Liver (tissue), 9 donors: ENCODE results near the gene IFT52. TPM values are rescaled to one million over a fixed set of nuclear protein-coding genes. Genes with fewer than 3 reads are reported as not detected.

ENCODE experiments used
- DNase-seq: peaks from one replicate; pipeline ENCODE4 v3.0.0-alpha.2; 2017; ENCODE audit warnings: low spot score
- H3K27ac ChIP-seq, 2 donors: one replicate each; pipeline ENCODE4 v1.7.0; 2013; ENCODE audit warnings: inconsistent platforms in 2 of 2, low read length in 2 of 2, control low read depth in 1 of 2, low read depth in 1 of 2, mild to moderate bottlenecking in 1 of 2
- H3K27me3 ChIP-seq, 4 donors: one replicate each; pipeline versions ENCODE4 v1.6.1 to v1.7.0; 2013; ENCODE audit warnings: low read length in 3 of 4, inconsistent platforms in 1 of 4, mild to moderate bottlenecking in 1 of 4, moderate library complexity in 1 of 4; ENCODE audit not compliant: control insufficient read depth in 4 of 4, insufficient read depth in 4 of 4
- H3K36me3 ChIP-seq, 4 donors: one replicate each; pipeline versions ENCODE4 v1.6.1 to v1.7.0; 2013; ENCODE audit warnings: low read length in 3 of 4, mild to moderate bottlenecking in 3 of 4, low read depth in 1 of 4, moderate library complexity in 1 of 4; ENCODE audit not compliant: control insufficient read depth in 4 of 4, insufficient read depth in 3 of 4
- H3K4me1 ChIP-seq, 4 donors: one replicate each; pipeline versions ENCODE4 v1.6.1 to v1.7.0; 2013; ENCODE audit warnings: low read length in 3 of 4, mild to moderate bottlenecking in 3 of 4, moderate library complexity in 1 of 4; ENCODE audit not compliant: control insufficient read depth in 4 of 4, insufficient read depth in 4 of 4
- H3K4me3 ChIP-seq, 3 donors: one replicate each; pipeline versions ENCODE4 v1.6.1 to v1.7.0; 2013; ENCODE audit warnings: low read length in 3 of 3, control low read depth in 1 of 3, low read depth in 1 of 3, mild to moderate bottlenecking in 1 of 3
- H3K9ac ChIP-seq, 2 donors: one replicate each; pipeline ENCODE4 v1.7.0; 2013; ENCODE audit warnings: low read length in 2 of 2, mild to moderate bottlenecking in 2 of 2, moderate library complexity in 2 of 2, control low read depth in 1 of 2, low read depth in 1 of 2
- H3K9me3 ChIP-seq, 4 donors: one replicate each; pipeline versions ENCODE4 v1.6.1 to v1.7.0; 2013; ENCODE audit warnings: low read length in 3 of 4; ENCODE audit not compliant: control insufficient read depth in 4 of 4
- EGR1 ChIP-seq, 2 donors: IDR thresholded peaks; 2 replicates each; pipeline ENCODE4 v1.6.1; 2016 to 2018; ENCODE audit warnings: antibody characterized with exemption in 2 of 2, low read depth in 2 of 2
- FOXA1 ChIP-seq: IDR thresholded peaks from 2 replicates; pipeline ENCODE4 v1.6.1; 2016; ENCODE audit warnings: antibody characterized with exemption
- FOXA2 ChIP-seq: IDR thresholded peaks from 2 replicates; pipeline ENCODE4 v1.6.1; 2016; ENCODE audit warnings: antibody characterized with exemption
- GABPA ChIP-seq, 2 donors: IDR thresholded peaks in 1 of 2; conservative IDR thresholded peaks in 1 of 2; 2 replicates each; pipeline ENCODE4 v1.6.1; 2016; ENCODE audit warnings: antibody characterized with exemption in 2 of 2, mild to moderate bottlenecking in 1 of 2, moderate library complexity in 1 of 2
- HNF4A ChIP-seq, 2 donors: conservative IDR thresholded peaks; 2 replicates each; pipeline ENCODE4 v1.6.1; 2016; ENCODE audit warnings: antibody characterized with exemption in 2 of 2, mild to moderate bottlenecking in 2 of 2
- HNF4G ChIP-seq: IDR thresholded peaks from 2 replicates; pipeline ENCODE4 v1.6.1; 2016; ENCODE audit warnings: antibody characterized with exemption
- JUND ChIP-seq, 2 donors: IDR thresholded peaks; 2 replicates each; pipeline ENCODE4 v1.6.1; 2016; ENCODE audit warnings: antibody characterized with exemption in 2 of 2
- NR2F2 ChIP-seq: IDR thresholded peaks from 2 replicates; pipeline ENCODE4 v1.6.1; 2016; ENCODE audit warnings: antibody characterized with exemption
- RAD21 ChIP-seq, 2 donors: IDR thresholded peaks; 2 replicates each; pipeline ENCODE4 v1.6.1; 2016; ENCODE audit warnings: antibody characterized with exemption in 2 of 2, mild to moderate bottlenecking in 2 of 2
- RXRA ChIP-seq, 2 donors: IDR thresholded peaks; 2 replicates each; pipeline ENCODE4 v1.6.1; 2017 to 2018; ENCODE audit warnings: antibody characterized with exemption in 2 of 2, mild to moderate bottlenecking in 1 of 2
- SP1 ChIP-seq: IDR thresholded peaks from 2 replicates; pipeline ENCODE4 v1.6.1; 2018; ENCODE audit warnings: antibody characterized with exemption, mild to moderate bottlenecking
- TAF1 ChIP-seq: conservative IDR thresholded peaks from 2 replicates; pipeline ENCODE4 v1.6.1; 2016; ENCODE audit warnings: antibody characterized with exemption, mild to moderate bottlenecking
- YY1 ChIP-seq: IDR thresholded peaks from 2 replicates; pipeline ENCODE4 v1.6.1; 2016; ENCODE audit warnings: antibody characterized with exemption, mild to moderate bottlenecking
- WGBS: extraction: QIAGEN DNeasy Blood & Tissue Kit; methylation state at CpG from one replicate; pipeline ENCODE4 v1.1.7; 2013; 5-methylcytosine and 5-hydroxymethylcytosine counted together
- polyA plus RNA-seq, 2 donors: library from polyadenylated mRNA; stranded (reverse) in 1 of 2; unstranded in 1 of 2; fragments of 200-250 nt in 1 of 2; fragments of >200 nt in 1 of 2; fragmentation: Nextera tagmentation in 1 of 2; extraction: Ambion mirVana in 1 of 2; gene quantifications; one replicate each; pipeline versions ENCODE4 v1.2.1 to v1.2.3, GENCODE V29; 2013 to 2015
- total RNA-seq, 2 donors: library from RNA; depleted of rRNA; stranded (reverse); fragments of >200 nt; gene quantifications; one replicate each; pipeline ENCODE4 v1.2.3, GENCODE V29; 2014
- TF ChIP-seq, protein P1 (sequence below): IDR thresholded peaks from 2 replicates; pipeline ENCODE4 v1.6.1; 2016; ENCODE audit warnings: antibody characterized with exemption
- TF ChIP-seq, protein P2 (sequence below): IDR thresholded peaks from 2 replicates; pipeline ENCODE4 v1.6.1; 2016; ENCODE audit warnings: antibody characterized with exemption
- TF ChIP-seq, protein P3 (sequence below): IDR thresholded peaks from 2 replicates; pipeline ENCODE4 v1.6.1; 2016; ENCODE audit warnings: antibody characterized with exemption, mild to moderate bottlenecking
- TF ChIP-seq, protein P4 (sequence below): IDR thresholded peaks from 2 replicates; pipeline ENCODE4 v1.6.1; 2016; ENCODE audit warnings: antibody characterized with exemption
- TF ChIP-seq, protein P5 (sequence below): fragments of 150-350 bp; IDR thresholded peaks from 2 replicates; pipeline ENCODE4 v1.5.1; 2017; ENCODE audit warnings: improper control_type of control experiment, low read depth, low read length; ENCODE audit not compliant: missing input control
- donor health status: healthy.
- donor health status: healthy.
- donor health status: healthy.
- donor health status: healthy.
- donor health status: healthy.

The IFT52 gene
- total and polyA plus RNA-seq, 4 donors, result 3.3 to 24.3 (median 4.8) TPM

DNA sequence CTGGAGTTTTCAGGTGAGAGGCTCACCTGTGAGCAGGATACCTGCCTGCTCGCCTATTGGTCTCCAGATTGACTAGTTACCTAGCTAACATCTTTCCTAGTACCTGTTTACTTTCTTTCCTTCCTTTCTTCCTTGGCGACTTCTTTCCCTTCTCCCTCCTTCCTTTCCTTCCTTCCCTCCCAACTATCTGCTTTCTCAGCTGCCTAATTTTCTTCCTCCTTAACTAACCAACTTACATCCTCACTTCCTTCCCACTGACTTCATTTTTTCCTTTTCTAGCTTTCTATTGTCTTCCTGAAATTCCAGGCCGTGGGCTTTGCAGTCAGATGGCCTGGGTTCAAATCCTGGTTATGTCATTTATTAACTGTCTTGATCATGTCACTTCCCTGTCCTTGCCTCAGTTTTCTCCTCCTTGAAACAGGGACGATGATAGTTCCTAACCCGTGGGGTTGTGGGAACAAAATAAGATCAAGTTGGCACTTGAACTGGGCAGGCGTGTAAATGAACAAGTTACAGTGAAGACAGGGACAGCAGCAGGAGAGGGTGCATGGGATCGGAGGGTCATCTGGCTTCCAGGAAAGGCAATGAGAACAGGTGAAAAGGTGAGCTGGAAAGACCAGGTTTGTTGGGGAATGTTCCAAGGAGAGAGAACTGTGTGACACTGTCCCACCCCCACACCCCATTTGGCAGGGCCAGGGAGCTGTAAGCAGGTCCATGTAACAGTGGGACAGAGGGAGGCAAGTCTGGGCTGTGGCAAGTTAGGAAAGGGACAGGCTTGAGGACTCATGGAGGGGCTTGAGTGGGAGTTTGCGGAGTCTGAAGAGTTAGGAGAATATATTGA is 31.4 kb upstream of the IFT52 start:
- Histone ChIP-seq H3K27me3 (no peaks in the 10 kb centered on the region), H3K4me1 (peaks cover 7 to 46% (median 29%) of the 10 kb centered on the region in 4 donors), H3K9me3 (no peaks in the 10 kb centered on the region), H3K36me3 (peaks cover 0 to 8% (median 3%) of the 10 kb centered on the region in 4 donors), H3K9ac (peak overlapping the region; percentile 31 to 67), H3K27ac (peak overlapping the region; percentile 62 to 87), H3K4me3 (peak overlapping the region; percentile 66 to 87 (median 86))
- no peak for DNase-seq
- TF ChIP-seq HNF4G, result no peak
- TF ChIP-seq, protein P1, sequence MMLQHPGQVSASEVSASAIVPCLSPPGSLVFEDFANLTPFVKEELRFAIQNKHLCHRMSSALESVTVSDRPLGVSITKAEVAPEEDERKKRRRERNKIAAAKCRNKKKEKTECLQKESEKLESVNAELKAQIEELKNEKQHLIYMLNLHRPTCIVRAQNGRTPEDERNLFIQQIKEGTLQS, result no peak
- TF ChIP-seq, protein P2, sequence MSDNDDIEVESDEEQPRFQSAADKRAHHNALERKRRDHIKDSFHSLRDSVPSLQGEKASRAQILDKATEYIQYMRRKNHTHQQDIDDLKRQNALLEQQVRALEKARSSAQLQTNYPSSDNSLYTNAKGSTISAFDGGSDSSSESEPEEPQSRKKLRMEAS, result no peak
- TF ChIP-seq SP1, result peak; percentile 26
- TF ChIP-seq FOXA1, result no peak
- no peak for TF ChIP-seq FOXA2
- TF ChIP-seq, protein P3, sequence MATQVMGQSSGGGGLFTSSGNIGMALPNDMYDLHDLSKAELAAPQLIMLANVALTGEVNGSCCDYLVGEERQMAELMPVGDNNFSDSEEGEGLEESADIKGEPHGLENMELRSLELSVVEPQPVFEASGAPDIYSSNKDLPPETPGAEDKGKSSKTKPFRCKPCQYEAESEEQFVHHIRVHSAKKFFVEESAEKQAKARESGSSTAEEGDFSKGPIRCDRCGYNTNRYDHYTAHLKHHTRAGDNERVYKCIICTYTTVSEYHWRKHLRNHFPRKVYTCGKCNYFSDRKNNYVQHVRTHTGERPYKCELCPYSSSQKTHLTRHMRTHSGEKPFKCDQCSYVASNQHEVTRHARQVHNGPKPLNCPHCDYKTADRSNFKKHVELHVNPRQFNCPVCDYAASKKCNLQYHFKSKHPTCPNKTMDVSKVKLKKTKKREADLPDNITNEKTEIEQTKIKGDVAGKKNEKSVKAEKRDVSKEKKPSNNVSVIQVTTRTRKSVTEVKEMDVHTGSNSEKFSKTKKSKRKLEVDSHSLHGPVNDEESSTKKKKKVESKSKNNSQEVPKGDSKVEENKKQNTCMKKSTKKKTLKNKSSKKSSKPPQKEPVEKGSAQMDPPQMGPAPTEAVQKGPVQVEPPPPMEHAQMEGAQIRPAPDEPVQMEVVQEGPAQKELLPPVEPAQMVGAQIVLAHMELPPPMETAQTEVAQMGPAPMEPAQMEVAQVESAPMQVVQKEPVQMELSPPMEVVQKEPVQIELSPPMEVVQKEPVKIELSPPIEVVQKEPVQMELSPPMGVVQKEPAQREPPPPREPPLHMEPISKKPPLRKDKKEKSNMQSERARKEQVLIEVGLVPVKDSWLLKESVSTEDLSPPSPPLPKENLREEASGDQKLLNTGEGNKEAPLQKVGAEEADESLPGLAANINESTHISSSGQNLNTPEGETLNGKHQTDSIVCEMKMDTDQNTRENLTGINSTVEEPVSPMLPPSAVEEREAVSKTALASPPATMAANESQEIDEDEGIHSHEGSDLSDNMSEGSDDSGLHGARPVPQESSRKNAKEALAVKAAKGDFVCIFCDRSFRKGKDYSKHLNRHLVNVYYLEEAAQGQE, result peak; percentile 5
- no peak for TF ChIP-seq JUND (IDR thresholded peaks at IDR 0.05)
- TF ChIP-seq, protein P4, sequence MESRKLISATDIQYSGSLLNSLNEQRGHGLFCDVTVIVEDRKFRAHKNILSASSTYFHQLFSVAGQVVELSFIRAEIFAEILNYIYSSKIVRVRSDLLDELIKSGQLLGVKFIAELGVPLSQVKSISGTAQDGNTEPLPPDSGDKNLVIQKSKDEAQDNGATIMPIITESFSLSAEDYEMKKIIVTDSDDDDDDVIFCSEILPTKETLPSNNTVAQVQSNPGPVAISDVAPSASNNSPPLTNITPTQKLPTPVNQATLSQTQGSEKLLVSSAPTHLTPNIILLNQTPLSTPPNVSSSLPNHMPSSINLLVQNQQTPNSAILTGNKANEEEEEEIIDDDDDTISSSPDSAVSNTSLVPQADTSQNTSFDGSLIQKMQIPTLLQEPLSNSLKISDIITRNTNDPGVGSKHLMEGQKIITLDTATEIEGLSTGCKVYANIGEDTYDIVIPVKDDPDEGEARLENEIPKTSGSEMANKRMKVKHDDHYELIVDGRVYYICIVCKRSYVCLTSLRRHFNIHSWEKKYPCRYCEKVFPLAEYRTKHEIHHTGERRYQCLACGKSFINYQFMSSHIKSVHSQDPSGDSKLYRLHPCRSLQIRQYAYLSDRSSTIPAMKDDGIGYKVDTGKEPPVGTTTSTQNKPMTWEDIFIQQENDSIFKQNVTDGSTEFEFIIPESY, result no peak
- TF ChIP-seq, protein P5, sequence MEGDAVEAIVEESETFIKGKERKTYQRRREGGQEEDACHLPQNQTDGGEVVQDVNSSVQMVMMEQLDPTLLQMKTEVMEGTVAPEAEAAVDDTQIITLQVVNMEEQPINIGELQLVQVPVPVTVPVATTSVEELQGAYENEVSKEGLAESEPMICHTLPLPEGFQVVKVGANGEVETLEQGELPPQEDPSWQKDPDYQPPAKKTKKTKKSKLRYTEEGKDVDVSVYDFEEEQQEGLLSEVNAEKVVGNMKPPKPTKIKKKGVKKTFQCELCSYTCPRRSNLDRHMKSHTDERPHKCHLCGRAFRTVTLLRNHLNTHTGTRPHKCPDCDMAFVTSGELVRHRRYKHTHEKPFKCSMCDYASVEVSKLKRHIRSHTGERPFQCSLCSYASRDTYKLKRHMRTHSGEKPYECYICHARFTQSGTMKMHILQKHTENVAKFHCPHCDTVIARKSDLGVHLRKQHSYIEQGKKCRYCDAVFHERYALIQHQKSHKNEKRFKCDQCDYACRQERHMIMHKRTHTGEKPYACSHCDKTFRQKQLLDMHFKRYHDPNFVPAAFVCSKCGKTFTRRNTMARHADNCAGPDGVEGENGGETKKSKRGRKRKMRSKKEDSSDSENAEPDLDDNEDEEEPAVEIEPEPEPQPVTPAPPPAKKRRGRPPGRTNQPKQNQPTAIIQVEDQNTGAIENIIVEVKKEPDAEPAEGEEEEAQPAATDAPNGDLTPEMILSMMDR, result no peak
- no peak for TF ChIP-seq EGR1 (IDR thresholded peaks at IDR 0.05; ENCODE audit: low read depth in 2 of 2)
- no peak for TF ChIP-seq TAF1
- TF ChIP-seq RAD21 (IDR thresholded peaks at IDR 0.05), result no peak
- TF ChIP-seq YY1, result no peak
- TF ChIP-seq NR2F2, result no peak
- peak; percentile 16 to 32 for TF ChIP-seq HNF4A (conservative IDR thresholded peaks at IDR 0.05)
- TF ChIP-seq RXRA (IDR thresholded peaks at IDR 0.05), result peak; percentile 22 to 55
- no peak for TF ChIP-seq GABPA (IDR thresholded peaks at IDR 0.05 in 1 of 2, conservative IDR thresholded peaks at IDR 0.05 in 1 of 2)
- WGBS, result 29% methylated on average over 8 of the region's 8 CpGs
